Kidney capillary endothelial cell (primary cell): ENCODE data around the gene EML1.

Source experiments
- DNase-seq: peaks from one replicate; pipeline ENCODE4 v3.0.0-alpha.2; 2018; ENCODE audit warnings: low spot score

The EML1 gene

DNA sequence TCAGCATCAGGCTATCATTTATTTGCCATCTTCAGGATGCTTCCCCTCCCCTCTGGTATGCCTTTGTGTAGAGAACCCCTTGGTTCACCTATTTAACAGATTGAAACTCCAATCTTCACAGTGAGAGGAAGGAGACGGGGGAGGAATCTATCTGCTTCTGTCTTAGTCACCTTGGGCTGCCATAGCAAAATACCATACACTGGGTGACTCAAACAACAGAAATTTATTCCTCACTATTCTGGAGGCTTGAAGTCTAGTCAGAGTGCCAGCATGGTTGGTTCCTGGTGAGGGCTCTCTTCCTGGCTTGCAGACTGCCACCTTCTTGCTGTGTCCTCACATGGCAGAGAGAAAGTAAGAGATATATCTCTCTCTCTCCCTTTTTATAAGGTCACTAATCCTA, 13.5 kb upstream of the EML1 start:
- DNase-seq, result peak; percentile 83

DNA sequence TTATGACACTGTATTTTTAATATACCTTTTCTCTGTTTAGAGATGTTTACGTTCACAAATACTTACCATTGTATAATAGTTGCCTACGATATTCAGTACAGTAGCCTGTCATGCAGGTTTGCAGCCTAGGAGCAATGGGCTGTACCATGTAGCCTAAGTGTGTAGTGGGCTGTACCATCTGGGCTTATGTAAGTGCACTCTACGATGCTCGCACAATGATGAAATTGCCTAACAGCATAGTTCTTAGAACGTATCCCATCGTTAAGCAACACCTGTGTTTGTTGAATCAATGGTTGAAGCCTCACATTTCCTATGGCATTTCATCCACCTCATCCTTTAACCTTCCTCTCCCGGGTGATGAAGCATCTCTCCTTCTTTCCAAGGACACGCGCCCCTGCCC, 12.5 kb upstream of the EML1 start:
- DNase-seq, result no peak

DNA sequence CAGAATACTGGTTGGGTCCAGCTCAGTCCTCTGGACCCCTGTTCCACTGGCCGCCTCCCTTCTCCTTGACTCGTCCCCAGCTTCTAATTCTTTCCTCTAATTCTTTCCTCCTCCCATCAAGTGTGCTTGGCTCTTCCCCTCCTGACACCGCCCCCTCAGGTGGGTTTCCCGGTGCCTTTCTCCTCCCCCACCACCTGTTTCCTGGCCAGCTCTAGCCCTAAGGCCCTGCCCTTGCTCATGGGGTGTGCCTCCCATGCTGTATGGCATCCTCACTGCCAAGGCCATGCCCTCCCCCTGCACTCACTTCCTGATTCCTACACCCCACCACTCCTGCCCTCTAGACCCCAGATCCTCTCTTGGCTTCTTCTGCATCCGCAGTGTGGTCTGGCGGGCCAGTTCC, 12.1 kb upstream of the EML1 start:
- no peak for DNase-seq

DNA sequence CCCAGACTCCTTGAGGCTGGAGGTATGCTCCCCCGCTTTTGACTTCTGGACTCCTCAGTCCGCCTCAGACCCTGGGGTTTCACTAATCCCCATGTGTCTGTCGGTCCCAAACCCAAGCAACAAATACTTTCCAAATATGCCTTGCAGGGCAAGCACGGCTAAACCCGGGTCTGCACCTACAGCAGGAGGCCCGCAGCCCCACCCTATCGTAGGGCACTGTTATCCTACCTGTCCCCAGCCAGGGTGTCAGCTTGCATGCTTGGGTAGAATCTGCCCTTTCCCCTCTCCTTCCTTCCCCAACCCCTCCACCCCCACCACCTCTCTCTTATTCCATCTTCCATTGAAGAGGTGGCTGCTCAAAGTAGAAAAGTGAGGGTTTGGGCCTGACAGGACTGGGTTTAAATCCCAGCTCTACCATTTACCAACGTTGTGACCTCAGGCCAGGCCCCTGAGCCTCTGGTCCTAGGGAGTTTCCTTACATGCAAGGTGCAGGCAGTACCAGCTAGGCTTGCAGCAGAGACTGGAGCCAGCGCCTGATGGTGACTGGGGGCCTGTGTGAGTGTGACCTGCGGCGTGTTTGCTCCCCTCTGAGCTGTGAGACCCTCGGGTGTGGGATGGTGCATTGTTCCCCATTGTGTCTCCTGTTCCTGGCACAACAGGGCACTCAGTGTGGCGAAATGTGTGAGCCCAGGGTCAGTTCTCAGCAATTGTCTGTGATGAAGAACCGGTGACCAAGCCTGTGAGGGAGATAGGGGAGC, 11.2 kb upstream of the EML1 start:
- no peak for DNase-seq

DNA sequence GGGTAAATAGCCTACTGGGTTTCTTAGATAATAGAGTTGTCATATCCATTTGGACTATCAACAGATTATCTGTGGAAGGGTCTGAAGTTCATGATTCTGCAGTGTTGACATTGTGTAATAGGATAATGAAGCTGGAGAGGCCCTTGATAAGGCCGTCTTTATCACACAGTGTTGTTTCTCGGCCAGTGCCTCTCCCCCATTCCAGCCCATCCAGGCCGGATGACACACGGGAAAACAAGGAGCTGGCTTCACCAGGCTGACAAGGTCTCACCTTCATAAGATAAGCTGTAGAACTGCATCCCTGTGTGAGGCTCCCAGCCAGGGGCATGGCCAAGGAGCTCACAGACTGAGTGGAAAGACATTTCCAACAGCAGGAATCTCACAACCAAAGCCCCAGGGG, 8.7 kb upstream of the EML1 start:
- DNase-seq, result no peak

DNA sequence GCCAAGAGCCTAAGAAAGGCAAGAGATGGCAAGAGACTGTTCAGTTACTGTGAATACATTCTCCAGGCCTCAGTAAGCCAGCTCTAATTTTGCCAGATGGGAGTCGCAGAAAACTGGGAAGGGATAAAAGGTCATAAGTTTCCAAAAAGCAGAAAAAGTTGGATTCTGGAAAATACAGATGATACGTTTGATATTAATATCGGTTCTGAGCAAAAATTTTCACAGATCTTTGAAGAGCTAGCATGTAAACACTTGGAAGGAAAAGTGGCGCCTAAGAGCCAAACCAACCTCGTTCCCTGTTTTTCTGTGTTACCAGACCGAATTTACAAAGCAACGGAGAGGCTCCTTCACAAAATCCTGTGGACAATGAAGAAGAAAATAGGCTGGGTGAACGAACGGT, 7.8 kb upstream of the EML1 start:
- no peak for DNase-seq

DNA sequence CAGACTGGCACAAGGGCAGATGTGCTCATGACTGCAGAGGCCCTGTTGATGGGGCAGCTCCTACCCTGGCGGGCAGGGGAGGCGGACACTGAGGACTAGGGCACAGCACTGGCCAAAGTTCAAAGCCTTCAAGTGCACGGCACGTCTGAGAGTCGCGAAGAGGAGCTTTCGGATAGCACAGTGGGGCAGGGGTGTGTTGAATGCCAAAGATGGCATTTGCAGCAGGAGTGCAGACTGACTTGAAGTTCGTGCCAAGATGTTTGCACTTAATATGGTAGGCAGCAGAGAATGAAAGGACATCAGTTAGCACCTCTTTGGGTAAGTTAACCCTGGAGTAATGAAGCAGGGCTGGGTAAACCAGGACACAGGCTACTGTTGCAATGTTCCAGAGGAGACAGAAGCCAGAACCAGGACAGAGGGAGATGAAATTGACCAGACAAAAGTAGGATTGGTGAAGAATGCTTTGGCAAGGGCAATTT, 6.7 kb upstream of the EML1 start:
- no peak for DNase-seq

DNA sequence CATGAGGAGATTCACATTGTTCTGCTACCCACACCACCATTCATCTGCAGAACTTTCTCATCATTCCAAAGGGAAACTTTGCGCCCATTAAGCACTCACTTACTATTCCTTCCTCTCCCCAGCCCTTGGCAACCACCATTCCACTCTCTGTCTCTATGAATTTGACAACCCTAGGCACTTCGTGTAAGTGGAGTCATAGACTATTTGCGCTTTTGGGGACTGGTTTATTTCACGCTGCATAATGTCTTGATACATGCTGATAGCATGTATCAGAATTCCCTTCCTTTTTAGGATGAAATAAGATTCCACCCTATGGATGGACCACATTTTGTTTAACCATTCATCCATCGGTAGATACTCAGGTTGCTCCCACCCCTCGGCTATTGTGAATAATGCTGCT, 4.5 kb upstream of the EML1 start:
- no peak for DNase-seq

DNA sequence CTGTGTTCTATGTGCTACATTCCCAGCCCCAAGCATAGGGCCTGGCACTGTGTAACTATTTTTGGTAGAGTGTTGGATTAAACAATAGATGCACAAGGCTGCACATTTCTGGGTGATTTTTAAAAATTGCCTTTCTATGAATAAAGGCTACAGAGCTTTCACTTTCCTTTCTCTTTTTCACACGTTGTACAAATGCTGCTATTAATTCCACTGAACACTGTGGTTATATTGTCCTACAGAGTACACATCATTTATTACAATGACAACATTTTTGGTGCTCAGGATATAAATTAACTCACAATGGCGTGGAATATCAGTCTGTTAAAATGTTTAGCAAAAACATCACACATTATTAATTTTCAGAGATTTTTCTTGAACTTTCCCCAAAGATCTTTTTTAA, 3.6 kb upstream of the EML1 start:
- no peak for DNase-seq

DNA sequence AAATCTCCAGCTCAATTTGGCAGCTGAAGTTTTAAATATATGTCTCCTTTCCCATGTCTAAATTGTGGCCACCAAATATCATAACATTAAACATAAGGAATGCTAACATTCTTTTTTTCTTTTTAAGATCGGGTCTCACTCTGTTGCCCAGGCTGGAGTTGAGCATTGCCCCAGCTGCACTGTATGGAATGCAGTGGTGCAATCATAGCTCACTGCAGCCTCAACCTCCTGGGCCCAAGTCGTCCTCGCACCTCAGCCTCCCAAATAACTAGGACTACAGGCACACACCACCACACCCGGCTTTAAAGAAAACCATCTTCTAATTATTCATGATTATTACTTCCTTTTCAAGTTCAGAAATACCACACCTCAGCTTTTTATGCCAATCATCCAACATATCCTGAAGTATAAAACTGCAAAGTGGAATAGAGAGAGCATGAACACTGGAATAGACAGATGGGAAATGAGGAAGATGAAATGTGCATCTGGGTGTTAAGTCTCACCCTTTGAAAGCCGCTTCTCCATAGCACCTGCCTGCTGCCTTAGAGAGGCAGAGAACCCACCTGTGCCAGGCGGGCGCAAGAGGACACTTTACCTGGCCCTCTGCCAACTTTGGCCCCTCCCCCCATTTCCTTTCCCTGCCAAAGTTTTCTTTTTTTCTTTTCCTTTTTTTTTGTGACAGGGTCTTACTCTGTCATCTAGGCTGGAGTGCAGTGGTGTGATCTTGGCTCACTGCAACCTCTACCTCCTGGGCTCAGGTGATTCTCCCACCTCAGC, 2.8 kb upstream of the EML1 start:
- no peak for DNase-seq

DNA sequence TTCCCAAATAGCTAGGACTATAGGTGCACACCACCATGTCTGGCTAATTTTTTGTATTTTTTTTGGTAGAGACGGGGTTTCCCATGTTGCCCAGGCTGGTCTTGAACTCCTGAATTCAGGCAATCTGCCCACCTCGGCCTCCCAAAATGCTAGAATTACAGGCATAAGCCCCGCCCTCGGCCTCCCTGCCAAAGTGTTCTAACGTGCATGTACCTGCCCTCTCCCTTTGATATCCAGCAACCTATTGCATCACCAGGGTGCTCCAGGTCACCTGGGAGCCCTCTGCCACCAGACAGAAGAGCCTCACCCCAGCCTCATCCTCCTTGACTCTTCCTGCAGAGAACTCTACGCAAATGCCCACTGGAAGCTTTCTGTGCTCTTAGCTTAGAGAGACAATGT, 2.2 kb upstream of the EML1 start:
- no peak for DNase-seq

DNA sequence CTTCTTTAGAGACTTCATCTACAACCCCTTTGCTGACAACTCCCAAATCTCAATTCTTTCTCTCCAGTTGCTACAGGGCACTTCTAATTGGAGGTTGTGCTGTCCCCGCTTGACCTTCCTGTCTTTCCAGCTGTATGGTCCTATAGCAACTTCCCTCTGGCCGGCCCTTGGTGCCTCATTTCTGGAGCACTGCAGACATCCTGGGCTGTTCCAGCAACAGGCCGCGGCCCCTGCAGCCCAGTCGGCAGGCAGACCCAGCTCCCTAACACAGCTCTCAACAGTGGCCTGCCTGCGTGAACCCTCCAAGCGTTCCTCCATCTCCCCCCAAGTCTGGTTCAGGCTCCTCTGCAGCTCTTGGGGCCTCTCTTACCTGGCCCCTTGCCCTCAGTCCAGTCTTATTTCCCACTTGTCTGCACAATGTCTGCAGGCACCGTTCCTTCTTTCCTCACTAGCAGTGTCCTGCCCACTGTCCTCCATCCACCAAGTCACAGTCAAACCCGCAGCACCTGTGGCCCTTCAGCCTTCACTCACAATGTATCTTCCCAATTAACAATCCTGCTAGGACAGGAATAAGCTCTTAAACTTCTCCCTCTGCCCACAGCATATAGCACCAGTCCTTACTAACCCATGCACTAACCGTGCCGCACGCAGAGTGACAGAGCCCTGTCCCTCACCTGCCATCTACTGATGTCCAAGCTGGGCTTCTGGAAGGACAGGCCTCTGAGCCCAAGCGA, 1.6 kb upstream of the EML1 start:
- peak; percentile 38 for DNase-seq

DNA sequence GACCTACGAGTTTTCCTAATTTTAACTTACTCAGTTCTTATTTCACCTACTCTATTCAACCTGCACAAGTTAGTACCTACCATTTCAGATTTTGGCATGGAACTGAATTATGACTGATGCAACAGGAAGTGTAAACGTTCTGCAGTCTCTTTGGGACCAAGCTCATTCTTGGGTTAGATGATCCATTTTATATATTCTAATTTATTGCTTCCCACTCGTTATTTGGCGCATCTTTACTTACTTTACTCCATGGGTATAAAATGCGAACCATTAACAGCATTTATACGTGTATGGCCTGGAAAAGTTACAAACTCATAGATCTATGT, 1.0 kb upstream of the EML1 start:
- no peak for DNase-seq

DNA sequence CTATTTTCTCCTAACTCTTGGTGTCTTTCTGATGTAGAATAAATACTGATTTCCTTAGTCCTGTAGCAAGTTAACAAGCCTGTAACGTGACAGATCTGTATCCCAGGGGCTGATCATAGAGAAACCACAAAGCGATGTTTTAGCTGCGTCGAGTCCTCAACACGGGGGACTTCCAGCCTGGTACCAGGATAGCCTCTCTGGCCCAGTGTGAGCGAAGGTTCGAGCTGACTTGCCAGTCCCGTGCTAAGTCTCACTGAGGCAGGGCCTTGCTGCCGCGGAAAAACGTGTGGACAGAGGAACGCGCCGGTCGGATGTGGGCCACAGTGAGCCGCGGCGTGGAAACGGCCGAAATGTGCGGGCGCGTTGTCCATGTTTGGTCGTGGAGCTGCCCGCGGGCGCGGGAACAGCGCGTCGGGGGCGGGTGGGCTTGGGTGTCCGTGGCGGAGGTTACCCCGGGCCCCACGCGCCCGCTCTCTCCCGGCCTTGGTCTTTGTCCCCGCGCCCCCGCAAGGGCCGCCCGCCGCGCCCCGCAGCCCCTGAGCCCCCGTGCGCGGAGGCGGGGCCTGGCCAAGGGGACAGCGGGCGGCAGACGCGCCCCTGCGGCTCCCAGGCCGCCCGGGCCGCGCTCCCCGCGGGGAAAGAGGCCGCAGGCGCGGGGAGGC, 531 bp upstream of the EML1 start:
- DNase-seq, result no peak

DNA sequence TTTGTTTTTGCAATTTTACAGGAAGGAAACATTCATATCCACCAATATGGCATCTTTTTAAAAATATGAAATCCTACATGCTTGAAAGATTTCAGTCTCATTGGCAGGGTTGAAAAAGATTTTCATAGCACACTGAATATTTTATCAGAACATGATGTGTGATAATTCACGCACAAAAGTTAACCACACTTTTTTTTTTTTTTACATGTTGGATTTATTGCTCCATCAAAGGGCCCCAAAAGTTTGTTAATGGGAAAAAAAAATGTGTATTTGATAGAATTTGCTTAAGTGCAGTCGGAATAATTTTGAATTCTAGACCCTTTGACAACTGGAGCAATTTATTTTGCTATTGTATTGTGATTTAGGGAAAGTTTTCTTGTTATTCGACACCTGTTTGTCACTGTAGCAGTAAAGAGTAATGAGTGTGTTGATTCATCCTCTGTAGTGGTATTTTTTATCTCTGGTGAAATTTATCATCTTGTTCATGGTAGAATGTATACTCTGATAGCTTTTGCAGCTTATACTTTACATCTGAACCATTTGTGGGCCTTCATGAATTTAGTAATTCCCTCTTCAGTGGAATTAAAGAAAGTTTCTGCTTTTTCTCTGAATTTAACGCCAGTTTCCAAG, 1.1 kb downstream of the EML1 start:
- DNase-seq, result no peak

DNA sequence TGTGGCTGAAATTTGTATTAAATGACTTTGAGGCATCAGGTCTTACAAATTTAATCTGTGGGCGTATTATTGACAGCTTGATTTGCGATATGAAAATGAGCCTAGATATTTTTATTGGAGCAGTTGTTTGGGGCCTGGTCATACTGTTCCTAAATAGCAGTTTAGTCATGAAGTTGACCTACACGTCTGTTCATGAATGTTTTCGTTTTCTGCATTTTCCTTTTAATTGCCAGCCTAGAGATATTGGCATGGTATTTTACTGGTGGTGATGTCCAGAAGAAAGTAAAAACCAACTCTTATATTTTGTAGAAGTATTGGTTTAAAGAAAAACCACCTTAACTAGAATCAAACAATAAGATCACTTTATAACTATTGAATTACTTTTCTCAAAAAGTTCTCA, 1.8 kb downstream of the EML1 start:
- DNase-seq, result no peak

DNA sequence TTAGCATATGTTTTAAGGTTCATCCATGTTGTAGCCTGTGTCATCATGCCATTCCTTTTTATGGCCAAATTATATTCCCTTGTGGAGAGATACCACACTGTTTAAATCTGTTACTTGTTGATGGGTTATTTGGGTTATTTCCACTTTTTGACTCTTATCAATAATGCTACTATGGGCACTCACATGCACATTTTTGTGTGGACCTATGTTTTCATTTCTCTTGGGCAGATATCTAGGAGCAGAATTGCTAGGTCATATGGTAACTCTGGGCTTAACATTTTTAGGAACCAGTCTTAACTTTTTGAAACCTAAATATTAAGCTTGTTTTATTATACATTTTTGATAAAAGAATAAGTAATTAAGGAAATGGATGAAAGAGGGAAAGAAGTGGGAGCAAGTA, 4.0 kb downstream of the EML1 start:
- no peak for DNase-seq

DNA sequence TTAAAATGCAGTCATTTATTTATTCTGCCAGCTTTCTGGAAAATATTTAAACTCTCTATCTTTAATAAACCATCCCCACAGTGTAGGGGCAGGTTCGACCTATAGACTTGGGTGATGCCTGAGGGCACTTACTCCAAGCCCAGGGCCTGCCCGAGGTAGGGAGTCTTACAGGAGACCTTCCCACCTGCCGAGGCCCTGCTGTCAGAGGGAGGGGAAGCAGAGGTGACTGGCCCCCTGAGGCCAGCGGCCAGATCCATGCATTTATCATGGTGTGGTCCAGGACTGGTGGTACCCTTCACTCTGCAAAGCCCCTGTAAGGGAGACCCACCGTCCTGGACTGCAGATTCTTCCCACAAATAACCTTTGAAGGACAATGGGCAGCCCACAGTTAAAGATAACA, 7.6 kb downstream of the EML1 start:
- no peak for DNase-seq

DNA sequence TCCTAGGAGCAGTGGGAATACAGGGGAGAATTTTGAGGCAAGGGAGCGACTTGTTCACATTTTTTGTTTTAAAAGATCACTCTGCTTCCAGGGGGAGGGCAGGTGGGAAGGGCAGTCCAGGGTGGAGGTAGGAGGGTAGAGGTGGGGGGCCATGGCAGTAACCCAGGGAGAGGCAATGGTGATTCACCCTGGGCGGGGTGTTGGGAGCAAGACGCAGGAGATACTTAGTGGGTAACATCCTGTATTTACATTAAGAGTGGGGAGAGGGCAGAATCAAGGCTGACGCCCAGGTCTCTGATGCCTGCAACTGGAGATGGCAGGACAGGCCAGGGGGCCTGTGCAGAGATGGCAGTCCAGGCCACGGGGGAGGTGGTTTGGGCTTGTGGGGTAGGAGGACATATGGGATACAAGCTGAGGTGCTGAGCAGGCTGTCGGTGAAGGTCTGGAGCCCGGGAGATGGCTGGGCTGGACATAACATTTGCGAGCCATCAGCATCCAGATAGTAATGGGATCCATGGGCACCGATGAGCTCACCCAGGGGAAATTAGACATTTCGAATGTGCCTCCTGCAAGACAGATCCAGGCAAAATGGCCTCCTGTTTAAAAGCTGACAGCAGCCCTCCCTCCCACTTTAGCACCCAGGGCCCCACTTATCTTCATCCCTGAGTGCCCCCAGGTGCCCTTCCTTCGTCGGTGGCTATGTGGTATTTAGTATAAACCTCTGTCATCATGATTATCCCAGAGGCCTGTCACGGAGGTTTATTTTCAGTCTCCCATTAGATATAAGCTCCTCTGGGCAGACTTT, 9.3 kb downstream of the EML1 start:
- no peak for DNase-seq

DNA sequence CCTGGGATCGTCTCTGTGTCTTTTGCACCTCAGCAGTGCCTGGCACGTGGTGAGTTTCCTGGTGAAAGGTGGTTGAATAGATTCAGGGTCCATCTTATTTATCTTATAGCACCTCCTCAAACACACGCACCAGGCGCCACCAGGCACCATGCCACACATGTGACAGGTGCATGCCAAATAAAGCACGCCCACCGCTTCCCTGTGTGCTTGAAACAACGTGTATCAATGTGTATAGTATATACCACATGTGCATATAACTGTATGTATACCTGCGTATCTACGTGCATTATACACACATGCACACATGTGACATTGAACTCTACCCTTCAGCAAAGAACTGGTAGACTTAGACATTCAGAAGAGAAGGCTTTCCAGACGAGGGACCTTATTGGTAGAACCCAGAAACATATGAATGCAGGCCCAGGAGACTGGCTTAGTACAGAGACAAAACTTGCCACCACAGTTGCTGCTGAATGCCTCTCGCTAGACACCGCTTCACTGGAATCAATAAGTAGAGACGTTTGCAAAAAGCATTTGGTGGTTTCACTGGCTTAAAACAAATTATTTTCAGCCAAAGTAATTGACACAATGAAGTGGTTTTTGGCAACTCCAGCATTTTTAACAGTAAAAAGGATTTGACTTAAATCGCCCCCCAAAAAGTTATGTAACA, 10.0 kb downstream of the EML1 start:
- DNase-seq, result no peak

DNA sequence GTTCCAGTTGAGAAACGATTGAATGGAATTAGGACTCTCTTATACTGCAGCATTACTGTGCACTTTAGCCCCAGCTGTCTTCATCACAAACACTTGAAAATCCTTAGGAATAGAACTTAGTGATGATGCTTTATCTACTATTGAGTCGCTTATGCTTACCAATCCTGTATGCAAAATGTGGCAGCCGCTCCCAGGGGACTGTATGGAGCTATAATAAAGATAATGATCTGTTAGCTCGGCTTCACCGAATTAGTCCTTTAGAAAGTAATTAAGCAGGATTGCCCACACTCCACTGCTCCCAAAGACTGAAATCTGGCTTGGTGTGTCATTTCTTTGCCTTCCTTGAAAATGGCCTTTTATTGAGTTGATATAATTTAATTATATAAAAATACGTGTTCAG, 10.6 kb downstream of the EML1 start:
- DNase-seq, result no peak
